T-helper 1 cell treated with Interleukin-12 subunit alpha and Interleukin-12 subunit beta and Interleukin-4 antibody, amounts not matched to agents 30 μg/mL and 1 μg/mL, for 36 hours (primary cell): ENCODE data around the gene TNN.
A peak's percentile ranks its signal among the peaks of the same experiment; 100 is the strongest.

ENCODE experiments used
- H3K27ac Mint-ChIP-seq: one replicate; pipeline ENCODE4 v1.8.0; 2021; ENCODE audit warnings: mild to moderate bottlenecking, mixed read lengths
- H3K27me3 Mint-ChIP-seq: one replicate; pipeline ENCODE4 v1.8.0; 2021; ENCODE audit warnings: low read depth, mixed read lengths
- H3K36me3 Mint-ChIP-seq: one replicate; pipeline ENCODE4 v1.8.0; 2021; ENCODE audit warnings: low read depth, mixed read lengths
- H3K4me1 Mint-ChIP-seq: one replicate; pipeline ENCODE4 v1.8.0; 2021; ENCODE audit warnings: low read depth, mixed read lengths
- H3K4me3 Mint-ChIP-seq: one replicate; pipeline ENCODE4 v1.8.0; 2021; ENCODE audit warnings: mild to moderate bottlenecking, moderate library complexity, mixed read lengths
- H3K9me3 Mint-ChIP-seq: one replicate; pipeline ENCODE4 v1.8.0; 2021; ENCODE audit warnings: mixed read lengths

TNN gene

DNA sequence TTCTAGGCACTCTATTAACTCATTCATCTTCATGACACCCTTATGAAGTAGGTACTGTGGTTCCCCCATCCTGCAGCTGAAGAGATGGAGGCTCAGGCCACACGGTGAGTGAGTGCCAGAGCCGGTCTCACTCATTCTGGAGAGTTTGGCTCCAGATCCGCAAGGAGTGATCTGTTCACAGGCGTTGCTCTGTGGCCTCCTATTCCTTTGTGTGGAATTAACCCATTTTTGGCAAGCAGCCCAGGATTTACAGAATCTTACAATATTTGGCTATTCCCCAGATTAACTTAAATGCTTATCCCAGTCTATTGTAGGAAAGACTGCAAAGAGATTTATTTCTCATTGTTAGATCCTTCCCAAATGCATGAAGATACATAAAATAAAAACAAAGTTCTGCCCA, 95.3 kb downstream of the TNN start:
- Mint-ChIP-seq H3K36me3 (peaks cover 60% of the 10 kb centered on the region), H3K4me3 (no peak overlapping the region), H3K9me3 (no peaks in the 10 kb centered on the region), H3K27me3 (no peaks in the 10 kb centered on the region), H3K27ac (no peak overlapping the region), H3K4me1 (peaks cover 18% of the 10 kb centered on the region)

DNA sequence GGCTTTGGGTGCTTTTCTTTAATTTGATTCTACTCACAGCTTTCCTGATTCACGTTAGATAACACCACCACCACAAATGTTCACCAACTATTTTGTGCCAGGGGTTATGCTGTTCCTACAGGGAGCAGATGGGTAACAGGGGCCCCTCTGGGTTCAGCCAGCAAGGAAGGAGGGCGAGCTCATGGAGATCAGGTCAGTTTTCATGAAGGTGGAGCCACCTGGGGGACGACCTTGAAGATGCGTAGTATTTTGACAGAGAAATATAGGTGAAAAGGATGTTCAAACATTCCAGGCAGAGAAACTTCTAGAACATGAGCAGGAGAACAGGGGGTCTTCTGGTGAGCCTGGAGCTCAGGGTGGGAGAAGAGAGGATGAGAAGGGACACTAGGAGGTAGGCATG, 96.1 kb downstream of the TNN start:
- Mint-ChIP-seq H3K4me1 (peaks cover 19% of the 10 kb centered on the region), H3K36me3 (peaks cover 60% of the 10 kb centered on the region), H3K4me3 (no peak overlapping the region), H3K27ac (no peak overlapping the region), H3K27me3 (no peaks in the 10 kb centered on the region), H3K9me3 (no peaks in the 10 kb centered on the region)

DNA sequence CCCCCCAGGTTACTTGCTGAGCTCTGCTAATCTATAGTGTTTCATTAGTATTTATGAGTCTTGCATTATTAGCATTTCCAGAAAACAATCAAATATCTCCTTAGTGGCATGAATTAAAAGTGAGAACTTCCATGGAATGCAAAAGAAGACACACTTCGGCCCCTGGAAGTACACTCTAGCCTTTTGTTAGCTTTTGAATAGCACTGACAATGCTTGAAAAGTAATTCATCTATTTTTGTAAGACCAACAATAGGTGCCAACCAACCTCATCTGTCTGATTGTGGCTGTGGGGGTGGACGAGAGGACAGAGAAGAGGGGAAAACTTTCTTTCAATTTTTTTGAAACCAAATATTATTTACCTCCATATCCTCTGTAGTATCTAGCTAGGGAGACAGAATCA, 97.1 kb downstream of the TNN start:
- no peak overlapping the region for H3K4me3 Mint-ChIP-seq
- H3K9me3 Mint-ChIP-seq, result no peaks in the 10 kb centered on the region
- H3K36me3 Mint-ChIP-seq, result peaks cover 59% of the 10 kb centered on the region
- H3K27me3 Mint-ChIP-seq, result no peaks in the 10 kb centered on the region
- peaks cover 29% of the 10 kb centered on the region for H3K4me1 Mint-ChIP-seq
- no peak overlapping the region for H3K27ac Mint-ChIP-seq

DNA sequence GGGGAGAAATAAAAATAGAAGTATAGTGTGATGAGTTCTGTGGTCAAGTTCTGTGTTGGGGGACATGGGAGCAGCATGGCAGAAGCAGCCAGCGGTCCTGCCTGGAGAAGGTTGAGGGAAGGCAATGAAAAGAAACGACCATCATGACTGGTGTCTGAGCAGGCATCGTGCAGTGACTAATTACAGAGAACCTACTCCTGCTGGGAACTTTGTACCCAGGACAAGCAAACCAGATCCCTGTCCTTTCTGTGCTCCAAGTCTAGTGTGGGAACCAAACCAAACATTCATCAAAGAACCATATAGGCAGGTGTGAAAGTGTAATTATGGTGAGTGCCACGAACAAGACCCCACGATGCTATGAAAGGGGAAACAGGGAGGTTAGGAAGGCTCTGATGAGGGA, 99.1 kb downstream of the TNN start:
- Mint-ChIP-seq H3K27ac (no peak overlapping the region), H3K27me3 (no peaks in the 10 kb centered on the region), H3K9me3 (no peaks in the 10 kb centered on the region), H3K4me3 (no peak overlapping the region), H3K36me3 (peaks cover 51% of the 10 kb centered on the region), H3K4me1 (peaks cover 35% of the 10 kb centered on the region)

DNA sequence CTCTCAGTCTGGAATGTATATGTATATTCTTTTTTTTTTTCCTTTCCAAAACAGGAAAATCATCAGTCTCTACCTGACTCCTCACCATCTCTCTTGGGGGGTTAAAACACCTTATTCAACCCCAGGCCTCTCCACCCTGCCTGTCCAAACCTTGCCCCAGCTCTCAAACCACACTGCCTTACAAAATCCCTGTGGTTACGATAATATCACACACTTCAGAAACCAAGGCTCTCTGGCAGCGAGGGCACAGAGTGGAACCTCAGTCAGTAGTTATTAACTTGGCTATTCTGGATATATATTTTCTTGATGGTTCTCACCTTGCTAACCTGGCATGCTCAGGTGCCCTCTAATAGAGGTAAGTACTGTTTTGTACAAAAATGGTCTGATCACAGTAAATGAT, 100.2 kb downstream of the TNN start:
- no peaks in the 10 kb centered on the region for H3K9me3 Mint-ChIP-seq
- H3K27ac Mint-ChIP-seq, result no peak overlapping the region
- H3K4me1 Mint-ChIP-seq, result peaks cover 37% of the 10 kb centered on the region
- no peak overlapping the region for H3K4me3 Mint-ChIP-seq
- H3K27me3 Mint-ChIP-seq, result no peaks in the 10 kb centered on the region
- peaks cover 54% of the 10 kb centered on the region for H3K36me3 Mint-ChIP-seq

DNA sequence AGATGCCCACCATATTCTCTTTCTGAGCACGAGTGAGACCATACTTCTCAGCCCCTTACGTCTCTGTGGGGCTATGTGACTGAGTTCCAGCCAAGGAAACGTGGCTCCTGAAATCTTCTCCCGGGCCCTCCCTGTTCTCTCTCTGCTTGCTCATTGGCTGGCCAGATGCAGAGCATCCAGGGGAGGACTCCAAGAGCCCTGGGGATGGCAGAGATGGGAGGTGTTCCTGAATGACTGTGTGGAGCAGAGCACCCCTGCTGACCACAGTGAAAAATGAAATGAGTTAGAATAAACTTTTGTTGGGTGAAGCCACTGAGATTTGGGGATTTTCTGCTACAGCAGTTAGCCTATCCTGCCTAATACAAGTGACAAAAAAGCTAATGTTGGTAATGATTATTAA, 101.1 kb downstream of the TNN start:
- peaks cover 44% of the 10 kb centered on the region for H3K4me1 Mint-ChIP-seq

DNA sequence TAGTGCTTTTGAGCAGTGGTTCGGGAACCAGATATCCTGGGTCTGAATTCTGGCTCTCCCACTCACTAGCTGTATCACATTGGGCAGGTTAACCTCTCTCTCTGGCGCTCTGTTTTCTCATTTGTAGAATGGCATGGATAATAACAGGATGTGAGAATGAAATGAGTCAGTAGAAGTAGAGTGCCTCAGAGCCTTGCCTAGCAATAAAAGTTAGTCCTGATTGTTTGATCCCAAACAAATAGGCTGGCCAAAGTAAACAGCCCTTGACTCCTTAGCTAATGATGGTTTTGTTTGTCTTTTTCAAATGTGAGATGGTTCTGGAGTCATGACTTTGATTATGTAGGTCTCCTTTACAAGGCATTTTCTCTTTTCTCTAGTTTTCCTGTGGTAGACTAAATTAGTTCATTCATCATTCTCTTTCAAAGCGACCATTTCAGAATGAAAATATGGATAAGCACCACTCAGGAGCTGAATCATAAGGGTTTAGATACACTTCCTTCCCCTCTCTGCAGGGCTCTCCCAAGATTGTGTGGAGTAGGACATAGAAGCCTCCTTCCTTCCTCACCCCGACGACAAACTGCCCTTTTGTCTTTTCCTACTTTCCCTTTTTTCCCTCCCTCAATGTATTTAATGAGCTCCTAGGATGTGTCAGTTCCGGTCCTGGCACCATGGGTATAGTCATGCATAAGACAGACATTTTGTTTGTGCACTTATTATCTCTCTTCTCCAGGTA, 101.8 kb downstream of the TNN start:
- Mint-ChIP-seq H3K9me3 (no peaks in the 10 kb centered on the region), H3K27ac (no peak overlapping the region), H3K4me1 (peaks cover 50% of the 10 kb centered on the region), H3K27me3 (no peaks in the 10 kb centered on the region), H3K36me3 (peaks cover 57% of the 10 kb centered on the region), H3K4me3 (no peak overlapping the region)

More for the DNA sequence above, 101.1 kb downstream of the TNN start:
- Mint-ChIP-seq H3K27ac (no peak overlapping the region), H3K36me3 (peaks cover 55% of the 10 kb centered on the region), H3K9me3 (no peaks in the 10 kb centered on the region), H3K4me3 (no peak overlapping the region), H3K27me3 (no peaks in the 10 kb centered on the region)

DNA sequence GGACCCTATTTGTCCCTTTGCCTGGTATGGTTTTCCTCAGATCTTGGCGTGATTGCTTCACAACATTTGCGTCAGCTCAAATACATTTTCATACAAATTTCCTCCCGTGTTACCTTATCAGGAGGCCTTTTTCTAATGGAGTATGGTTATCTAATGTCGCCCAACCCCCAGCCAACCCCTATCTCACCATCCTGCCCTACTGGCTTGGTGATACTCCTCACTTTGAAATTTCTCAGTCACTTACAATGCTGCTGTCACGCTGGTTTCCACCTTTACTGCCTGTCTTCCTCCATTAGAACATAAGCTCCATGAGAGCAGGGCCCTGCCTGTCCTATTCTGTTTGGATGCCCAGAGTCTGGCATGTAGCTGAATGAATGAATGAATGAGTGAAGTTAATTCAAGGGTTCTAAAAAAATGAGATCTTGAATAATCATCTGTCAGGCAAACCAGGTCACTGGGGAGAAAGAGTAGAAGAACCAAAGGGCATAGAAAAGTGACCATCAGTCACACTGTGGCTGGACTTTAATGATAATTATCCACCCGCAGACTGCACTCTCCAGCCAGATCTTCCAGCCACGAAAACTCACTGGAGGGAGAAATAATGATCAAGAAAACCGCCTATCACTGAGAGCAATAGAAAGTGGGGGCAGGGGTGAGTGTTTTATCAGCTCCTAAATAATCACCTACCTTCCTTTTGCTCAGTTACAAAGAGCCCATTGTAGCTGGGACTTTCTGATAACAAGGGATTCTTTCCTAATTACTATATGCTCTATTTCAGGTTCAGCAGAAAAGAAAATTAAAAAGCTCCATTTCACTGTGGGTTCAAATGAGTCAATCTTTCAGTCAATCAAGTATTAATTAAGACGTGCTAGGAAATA, 103.6 kb downstream of the TNN start:
- peaks cover 62% of the 10 kb centered on the region for H3K36me3 Mint-ChIP-seq
- H3K9me3 Mint-ChIP-seq, result no peaks in the 10 kb centered on the region
- peak overlapping the region; percentile 43 for H3K27ac Mint-ChIP-seq
- H3K4me3 Mint-ChIP-seq, result no peak overlapping the region
- no peaks in the 10 kb centered on the region for H3K27me3 Mint-ChIP-seq
- peaks cover 60% of the 10 kb centered on the region for H3K4me1 Mint-ChIP-seq

DNA sequence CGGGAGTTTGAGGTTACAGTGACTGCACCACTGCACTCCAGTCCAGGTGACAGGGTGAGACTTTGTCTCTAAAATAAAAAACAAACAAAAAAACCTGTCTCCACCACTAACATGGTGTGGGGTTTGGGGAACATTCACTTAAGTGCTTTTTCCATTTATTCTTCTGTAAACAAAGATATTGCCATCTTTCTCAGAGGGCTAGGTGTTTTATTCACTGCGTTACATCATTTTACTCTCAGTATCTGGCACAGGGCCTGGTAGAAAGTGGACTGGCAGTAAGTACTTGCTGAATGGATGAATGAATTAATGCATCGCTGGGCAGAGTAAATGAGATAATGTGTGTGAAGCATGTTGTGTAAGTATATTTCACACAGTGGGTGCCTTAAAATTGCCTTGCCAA, 104.9 kb downstream of the TNN start:
- no peak overlapping the region for H3K4me3 Mint-ChIP-seq
- H3K27me3 Mint-ChIP-seq, result no peaks in the 10 kb centered on the region
- peaks cover 64% of the 10 kb centered on the region for H3K36me3 Mint-ChIP-seq
- peaks cover 62% of the 10 kb centered on the region for H3K4me1 Mint-ChIP-seq
- H3K27ac Mint-ChIP-seq, result no peak overlapping the region
- H3K9me3 Mint-ChIP-seq, result no peaks in the 10 kb centered on the region

DNA sequence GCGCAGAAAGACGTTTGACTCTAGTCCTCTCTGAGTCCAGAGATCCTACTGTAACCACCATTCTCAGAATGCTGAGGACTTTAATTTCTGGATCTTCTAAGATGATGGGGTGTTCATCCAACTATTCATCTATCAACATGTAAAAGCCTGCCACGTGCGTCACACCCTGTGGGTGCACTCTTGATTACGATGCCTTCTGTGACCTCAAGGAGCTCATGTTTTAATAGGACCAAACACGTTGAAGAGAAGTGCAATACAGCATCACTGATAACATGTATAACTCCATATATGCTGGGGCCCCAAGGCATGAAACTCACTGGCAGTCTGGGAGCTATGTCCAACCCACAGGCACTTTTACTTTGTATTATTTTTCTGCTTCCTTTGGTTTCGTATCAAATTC, 105.9 kb downstream of the TNN start:
- no peaks in the 10 kb centered on the region for H3K27me3 Mint-ChIP-seq
- H3K4me3 Mint-ChIP-seq, result no peak overlapping the region
- H3K36me3 Mint-ChIP-seq, result peaks cover 61% of the 10 kb centered on the region
- no peaks in the 10 kb centered on the region for H3K9me3 Mint-ChIP-seq
- H3K27ac Mint-ChIP-seq, result no peak overlapping the region
- H3K4me1 Mint-ChIP-seq, result peaks cover 63% of the 10 kb centered on the region

DNA sequence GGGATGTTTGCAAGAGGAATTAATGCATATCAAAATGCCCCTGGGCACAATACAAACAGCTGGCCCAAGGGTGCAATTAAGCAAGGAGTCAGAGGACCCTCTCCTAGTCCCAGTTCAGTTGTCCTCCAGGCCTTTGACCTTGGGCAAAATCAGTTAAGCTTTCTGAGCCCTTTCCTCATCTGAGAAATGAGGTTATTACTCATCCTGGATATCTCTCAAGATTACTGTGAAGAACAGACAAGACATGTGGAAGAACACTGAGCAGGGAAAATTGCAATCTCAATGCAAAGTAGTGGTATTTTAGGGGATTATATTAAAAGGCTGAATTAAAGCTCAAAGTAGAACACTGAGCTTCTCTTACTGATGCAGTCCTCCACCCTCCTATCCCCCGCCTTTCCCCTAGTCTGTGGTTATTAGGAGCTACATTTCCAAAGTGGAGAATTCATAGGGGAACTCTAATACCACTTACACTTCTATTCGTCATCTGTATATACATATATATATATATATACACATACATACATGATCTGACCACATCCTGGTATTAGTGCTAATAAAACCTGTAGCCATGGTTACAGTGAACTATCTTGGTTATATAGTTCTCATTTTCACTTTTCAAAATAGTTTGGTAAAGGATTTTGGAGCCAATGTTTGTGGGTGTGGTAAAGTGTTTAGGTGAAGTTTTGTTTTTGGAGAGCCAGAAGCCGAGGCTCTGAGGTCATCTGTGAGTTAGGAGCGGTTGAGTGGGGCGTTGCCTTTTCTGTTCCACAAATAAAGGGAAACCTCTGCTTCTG, 106.9 kb downstream of the TNN start:
- Mint-ChIP-seq H3K27me3 (no peaks in the 10 kb centered on the region), H3K27ac (peak overlapping the region; percentile 8), H3K9me3 (no peaks in the 10 kb centered on the region), H3K4me3 (no peak overlapping the region), H3K36me3 (peaks cover 58% of the 10 kb centered on the region), H3K4me1 (peaks cover 58% of the 10 kb centered on the region)

DNA sequence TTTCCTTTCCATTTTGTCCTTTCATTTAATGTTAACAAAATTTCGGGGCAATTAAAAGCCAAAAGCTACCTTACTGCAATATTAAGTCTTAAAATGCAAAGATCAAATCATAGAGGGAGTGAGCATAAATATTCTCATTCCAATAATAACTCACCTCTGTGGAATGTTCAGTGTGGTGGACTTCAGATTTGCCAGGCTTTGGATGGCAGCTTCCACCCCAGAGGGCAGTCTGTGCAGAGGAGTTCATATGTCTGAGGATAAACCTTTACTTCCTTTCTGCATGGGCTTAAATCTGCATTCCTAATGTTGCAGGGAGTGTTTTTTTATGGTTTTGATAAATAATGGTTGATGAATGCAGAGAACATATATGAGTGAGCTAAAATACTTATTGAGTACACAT, 108.6 kb downstream of the TNN start:
- Mint-ChIP-seq H3K4me3 (no peak overlapping the region), H3K4me1 (peaks cover 53% of the 10 kb centered on the region), H3K27me3 (no peaks in the 10 kb centered on the region), H3K27ac (no peak overlapping the region), H3K36me3 (peaks cover 60% of the 10 kb centered on the region), H3K9me3 (no peaks in the 10 kb centered on the region)

DNA sequence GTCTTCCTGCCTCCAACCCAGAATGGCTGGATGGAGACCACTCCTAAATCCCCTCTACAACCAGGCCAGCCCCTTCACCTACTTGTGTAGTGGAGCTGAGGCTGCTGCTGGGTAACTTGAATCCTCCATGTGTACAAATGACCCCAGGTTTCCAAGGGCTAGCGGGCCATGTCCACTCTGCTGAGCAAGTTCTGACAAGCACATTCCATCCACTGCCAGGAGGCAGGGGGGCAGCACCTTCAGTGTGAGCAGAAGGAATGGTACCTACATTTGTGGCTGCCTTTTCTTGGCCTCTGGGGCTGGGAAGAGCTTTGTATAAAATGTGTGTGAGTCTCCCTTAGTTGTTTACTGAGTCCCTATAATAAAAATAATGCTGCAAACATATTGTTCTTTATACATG, 110.4 kb downstream of the TNN start:
- Mint-ChIP-seq H3K4me1 (peaks cover 61% of the 10 kb centered on the region), H3K36me3 (peaks cover 59% of the 10 kb centered on the region), H3K9me3 (no peaks in the 10 kb centered on the region), H3K4me3 (no peak overlapping the region), H3K27me3 (no peaks in the 10 kb centered on the region), H3K27ac (no peak overlapping the region)

DNA sequence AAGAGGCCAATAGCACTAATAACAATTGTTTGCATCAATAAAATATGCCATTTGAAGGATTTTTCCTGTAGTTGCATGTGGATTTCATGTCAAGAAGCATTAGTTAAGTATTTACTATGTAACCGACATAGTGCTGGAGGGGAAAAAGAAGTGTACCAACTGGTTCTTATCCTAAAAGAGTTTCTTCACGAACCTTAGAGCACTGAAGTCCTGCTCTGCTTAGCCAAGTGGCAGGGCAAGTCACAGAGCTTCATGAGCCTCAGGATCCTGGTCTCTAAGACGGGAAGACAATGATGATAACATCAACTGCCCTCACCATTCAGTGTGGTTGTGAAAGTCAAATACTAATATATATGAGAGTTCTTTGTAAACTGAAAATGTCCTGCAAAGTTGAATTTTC, 110.8 kb downstream of the TNN start:
- Mint-ChIP-seq H3K36me3 (peaks cover 58% of the 10 kb centered on the region), H3K4me3 (no peak overlapping the region), H3K27me3 (no peaks in the 10 kb centered on the region)

More for the DNA sequence above, 110.8 kb downstream of the TNN start:
- H3K9me3 Mint-ChIP-seq, result no peaks in the 10 kb centered on the region
- no peak overlapping the region for H3K27ac Mint-ChIP-seq
- peaks cover 60% of the 10 kb centered on the region for H3K4me1 Mint-ChIP-seq
